H9 (cell line): ENCODE measurements around the gene ZNF341. TPM values are rescaled to one million over a fixed set of nuclear protein-coding genes. Genes with fewer than 3 reads are reported as not detected.

Experiments used
- DNase-seq: peaks from one replicate; pipeline ENCODE4 v3.0.0-alpha.2; 2017
- H2AFZ ChIP-seq: one replicate; pipeline ENCODE4 v1.6.1; 2013; ENCODE audit warnings: mild to moderate bottlenecking, low read length, control low read depth, moderate library complexity
- H2AK5ac ChIP-seq: 2 replicates; pipeline ENCODE4 v1.6.1; 2013; ENCODE audit warnings: low read length, control low read depth, mixed read lengths; ENCODE audit not compliant: insufficient read length
- H2BK120ac ChIP-seq: one replicate; pipeline ENCODE4 v1.6.1; 2013; ENCODE audit warnings: low read depth, mild to moderate bottlenecking, low read length, control low read depth, inconsistent platforms; ENCODE audit not compliant: poor library complexity, severe bottlenecking
- H2BK12ac ChIP-seq: 2 replicates; pipeline ENCODE4 v1.6.1; 2013; ENCODE audit warnings: low read length, control low read depth, mixed read lengths, low read depth; ENCODE audit not compliant: insufficient read length
- H2BK15ac ChIP-seq: 2 replicates; pipeline ENCODE4 v1.6.1; 2013; ENCODE audit warnings: low read depth, low read length, control low read depth
- H2BK20ac ChIP-seq: one replicate; pipeline ENCODE4 v1.6.1; 2013; ENCODE audit warnings: low read depth, mild to moderate bottlenecking, low read length, control low read depth, inconsistent platforms; ENCODE audit not compliant: poor library complexity, severe bottlenecking
- H2BK5ac ChIP-seq: 2 replicates; pipeline ENCODE4 v1.6.1; 2013; ENCODE audit warnings: low read length, control low read depth, mixed read lengths; ENCODE audit not compliant: insufficient read length
- H3K14ac ChIP-seq: 2 replicates; pipeline ENCODE4 v1.6.1; 2013; ENCODE audit warnings: low read length, control low read depth; ENCODE audit not compliant: insufficient read depth
- H3K18ac ChIP-seq: 2 replicates; pipeline ENCODE4 v1.6.1; 2013; ENCODE audit warnings: low read depth, mild to moderate bottlenecking, mixed read lengths, low read length, control low read depth; ENCODE audit not compliant: insufficient read length
- H3K23ac ChIP-seq: 2 replicates; pipeline ENCODE4 v1.6.1; 2013; ENCODE audit warnings: low read length, control low read depth, mixed read lengths, low read depth; ENCODE audit not compliant: insufficient read length
- H3K23me2 ChIP-seq: 2 replicates; pipeline ENCODE4 v1.6.1; 2013; ENCODE audit warnings: low read depth, mild to moderate bottlenecking, mixed read lengths, low read length, control low read depth; ENCODE audit not compliant: insufficient read length, poor library complexity, severe bottlenecking
- H3K27ac ChIP-seq: 2 replicates; pipeline ENCODE4 v1.5.1; 2013; ENCODE audit warnings: low read length, control low read depth, mixed read lengths, low read depth; ENCODE audit not compliant: insufficient read length
- H3K27me3 ChIP-seq: 2 replicates; pipeline ENCODE4 v1.6.1; 2013; ENCODE audit warnings: low read length, control low read depth, inconsistent platforms; ENCODE audit not compliant: insufficient read depth
- H3K4ac ChIP-seq: 2 replicates; pipeline ENCODE4 v1.6.1; 2013; ENCODE audit warnings: low read depth, mild to moderate bottlenecking, control low read depth, inconsistent platforms, low read length, moderate library complexity
- H3K4me1 ChIP-seq: 2 replicates; pipeline ENCODE4 v1.6.1; 2013; ENCODE audit warnings: low read length, control low read depth, inconsistent platforms; ENCODE audit not compliant: insufficient read depth
- H3K4me2 ChIP-seq: 2 replicates; pipeline ENCODE4 v1.6.1; 2013; ENCODE audit warnings: low read length, control low read depth, mixed read lengths; ENCODE audit not compliant: insufficient read length, insufficient read depth
- H3K56ac ChIP-seq: 2 replicates; pipeline ENCODE4 v1.6.1; 2013; ENCODE audit warnings: low read depth, mild to moderate bottlenecking, mixed read lengths, low read length, control low read depth; ENCODE audit not compliant: insufficient read length
- H3K79me1 ChIP-seq: 2 replicates; pipeline ENCODE4 v1.6.1; 2013; ENCODE audit warnings: low read depth, mild to moderate bottlenecking, moderate library complexity, low read length, control low read depth, inconsistent platforms; ENCODE audit not compliant: insufficient read depth, poor library complexity, severe bottlenecking
- H3K79me2 ChIP-seq: 2 replicates; pipeline ENCODE4 v1.6.1; 2013; ENCODE audit warnings: low read length, control low read depth, inconsistent platforms; ENCODE audit not compliant: insufficient read depth
- H3K9ac ChIP-seq: 2 replicates; pipeline ENCODE4 v1.6.1; 2013; ENCODE audit warnings: low read length, control low read depth, mixed read lengths; ENCODE audit not compliant: insufficient read length; ENCODE audit errors: extremely low read depth
- H3K9me3 ChIP-seq: one replicate; pipeline ENCODE4 v1.6.1; 2013; ENCODE audit warnings: low read depth, low read length, inconsistent platforms; ENCODE audit not compliant: control insufficient read depth
- H3T11ph ChIP-seq: one replicate; pipeline ENCODE4 v1.6.1; 2013; ENCODE audit warnings: mild to moderate bottlenecking, low read length, control low read depth, inconsistent platforms
- H4K20me1 ChIP-seq: one replicate; pipeline ENCODE4 v1.6.1; 2013; ENCODE audit not compliant: control insufficient read depth, insufficient read length, insufficient read depth
- H4K5ac ChIP-seq: 2 replicates; pipeline ENCODE4 v1.6.1; 2013; ENCODE audit warnings: low read depth, mild to moderate bottlenecking, mixed read lengths, low read length, control low read depth; ENCODE audit not compliant: insufficient read length
- H4K8ac ChIP-seq: replicated peaks from 2 replicates; pipeline ENCODE4 v1.6.1; 2013; ENCODE audit warnings: low read length, control low read depth, mixed read lengths, low read depth; ENCODE audit not compliant: insufficient read length
- H4K91ac ChIP-seq: 2 replicates; pipeline ENCODE4 v1.6.1; 2013; ENCODE audit warnings: low read depth, mild to moderate bottlenecking, moderate library complexity, mixed read lengths, low read length, control low read depth; ENCODE audit not compliant: insufficient read length
- H3K27ac Mint-ChIP-seq, 3 experiments: 2 replicates in 2 of 3; 3 replicates in 1 of 3; pipeline ENCODE4 v1.8.0; 2020 to 2021; ENCODE audit warnings: mixed read lengths in 3 of 3, mild to moderate bottlenecking in 1 of 3, moderate library complexity in 1 of 3
- H3K27me3 Mint-ChIP-seq: 2 replicates; pipeline ENCODE4 v1.8.0; 2021; ENCODE audit warnings: low read depth, mild to moderate bottlenecking, moderate library complexity, mixed read lengths
- H3K36me3 Mint-ChIP-seq, 3 experiments: 2 replicates in 2 of 3; 3 replicates in 1 of 3; pipeline ENCODE4 v1.8.0; 2020 to 2021; ENCODE audit warnings: low read depth in 3 of 3, mixed read lengths in 3 of 3; ENCODE audit not compliant: insufficient read depth in 1 of 3
- H3K4me1 Mint-ChIP-seq, 2 experiments: 2 replicates each; pipeline ENCODE4 v1.8.0; 2020; ENCODE audit warnings: mixed read lengths in 2 of 2
- H3K4me3 Mint-ChIP-seq, 2 experiments: 2 replicates in 1 of 2; 3 replicates in 1 of 2; pipeline ENCODE4 v1.8.0; 2020 to 2021; ENCODE audit warnings: mild to moderate bottlenecking in 2 of 2, mixed read lengths in 2 of 2, moderate library complexity in 1 of 2
- H3K9me3 Mint-ChIP-seq, 2 experiments: 2 replicates in 1 of 2; 3 replicates in 1 of 2; pipeline ENCODE4 v1.8.0; 2020; ENCODE audit warnings: mild to moderate bottlenecking in 2 of 2, mixed read lengths in 2 of 2, moderate library complexity in 1 of 2
- CTCF ChIP-seq: fragments of 200-600 bp; sonication (generic); conservative IDR thresholded peaks from 3 replicates; pipeline ENCODE4 v1.8.0; 2021; ENCODE audit warnings: antibody characterized with exemption, mild to moderate bottlenecking
- WGBS: extraction: QIAGEN DNeasy Blood & Tissue Kit; methylation state at CpG from one replicate; pipeline ENCODE4 v1.1.7; 2013; ENCODE audit warnings: missing lambda C conversion rate, low lambda C conversion rate, mixed read lengths; ENCODE audit not compliant: insufficient read length; ENCODE audit errors: extremely low coverage; 5-methylcytosine and 5-hydroxymethylcytosine counted together
- total RNA-seq: library from RNA; stranded (reverse); gene quantifications from 2 replicates; pipeline ENCODE4 v1.2.1, GENCODE V29; 2021

Gene ZNF341
- total RNA-seq, 1 experiment from 2014 or later = 5.2 TPM

DNA sequence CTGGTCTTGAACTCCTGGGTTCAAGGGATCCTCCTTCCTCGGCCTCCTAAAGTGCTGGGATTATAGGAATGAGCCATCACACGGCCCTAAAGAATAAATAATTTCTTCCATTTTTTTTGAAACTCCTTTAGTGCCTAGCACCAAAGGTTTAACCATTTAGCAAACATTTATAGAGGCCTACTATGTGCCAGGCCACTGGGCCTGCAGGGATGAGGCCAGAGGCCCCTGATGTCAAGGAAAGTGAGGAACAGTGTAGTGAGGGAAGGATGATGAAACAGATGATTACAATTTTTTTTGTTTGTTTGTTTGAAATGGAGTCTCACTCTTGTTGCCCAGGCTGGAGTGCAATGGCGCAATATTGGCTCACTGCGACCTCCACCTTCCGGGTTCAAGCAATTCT lies 33.8 kb downstream of the ZNF341 start:
- Mint-ChIP-seq H3K36me3 (peaks cover 4 to 36% (median 5%) of the 10 kb centered on the region in 3 experiments; a peak in 5 of 7 replicates), H3K4me1 (peaks cover 0 to 7% of the 10 kb centered on the region in 2 experiments; a peak in 1 of 4 replicates), H3K4me3 (no peak overlapping the region)

More for the DNA sequence above, 33.8 kb downstream of the ZNF341 start:
- H3K27ac Mint-ChIP-seq = no peak overlapping the region
- Histone ChIP-seq H2AFZ (no peak overlapping the region), H4K20me1 (peaks cover 2% of the 10 kb centered on the region), H2AK5ac (no peak overlapping the region), H3K14ac (no peak overlapping the region), H3K4ac (no peak overlapping the region), H3K23ac (no peak overlapping the region), H3K27me3 (no peaks in the 10 kb centered on the region), H4K5ac (no peak overlapping the region), H3K56ac (no peak overlapping the region), H2BK20ac (no peak overlapping the region), H2BK12ac (no peak overlapping the region), H4K91ac (no peak overlapping the region), H3K79me2 (no peaks in the 10 kb centered on the region), H3K18ac (no peak overlapping the region), H3K9ac (no peak overlapping the region), H3K23me2 (no peaks in the 10 kb centered on the region), H2BK120ac (no peak overlapping the region), H2BK5ac (no peak overlapping the region), H3K79me1 (no peaks in the 10 kb centered on the region), H3K27ac (no peak overlapping the region), H3K9me3 (no peaks in the 10 kb centered on the region), H3K4me2 (no peak overlapping the region), H3K4me1 (no peaks in the 10 kb centered on the region), H2BK15ac (no peak overlapping the region), H4K8ac (no peak overlapping the region), H3T11ph (no peak overlapping the region)
- no peak for DNase-seq
- no peak for TF ChIP-seq CTCF
- H3K9me3 Mint-ChIP-seq = no peaks in the 10 kb centered on the region
- no peaks in the 10 kb centered on the region for H3K27me3 Mint-ChIP-seq
- no CpG with 5 or more reads among the region's 5 CpGs for WGBS
